Uterus (tissue), 2 donors: ENCODE results near the gene BMP10.

Experiments used
- POLR2A ChIP-seq, 2 donors: fragments of 450-650 bp; IDR thresholded peaks; one replicate each; pipeline ENCODE4 v1.6.1; 2016; ENCODE audit warnings: antibody characterized with exemption in 2 of 2, mild to moderate bottlenecking in 1 of 2, moderate library complexity in 1 of 2
- TF ChIP-seq, protein P1 (sequence below), 4 experiments: fragments of 200-600 bp in 2 of 4; fragments of 450-650 bp in 2 of 4; sonication (generic) in 2 of 4; IDR thresholded peaks; one replicate each; pipeline ENCODE4 v1.5.1; 2016 to 2019; ENCODE audit warnings: antibody characterized with exemption in 4 of 4, mild to moderate bottlenecking in 2 of 4, moderate library complexity in 1 of 4

DNA sequence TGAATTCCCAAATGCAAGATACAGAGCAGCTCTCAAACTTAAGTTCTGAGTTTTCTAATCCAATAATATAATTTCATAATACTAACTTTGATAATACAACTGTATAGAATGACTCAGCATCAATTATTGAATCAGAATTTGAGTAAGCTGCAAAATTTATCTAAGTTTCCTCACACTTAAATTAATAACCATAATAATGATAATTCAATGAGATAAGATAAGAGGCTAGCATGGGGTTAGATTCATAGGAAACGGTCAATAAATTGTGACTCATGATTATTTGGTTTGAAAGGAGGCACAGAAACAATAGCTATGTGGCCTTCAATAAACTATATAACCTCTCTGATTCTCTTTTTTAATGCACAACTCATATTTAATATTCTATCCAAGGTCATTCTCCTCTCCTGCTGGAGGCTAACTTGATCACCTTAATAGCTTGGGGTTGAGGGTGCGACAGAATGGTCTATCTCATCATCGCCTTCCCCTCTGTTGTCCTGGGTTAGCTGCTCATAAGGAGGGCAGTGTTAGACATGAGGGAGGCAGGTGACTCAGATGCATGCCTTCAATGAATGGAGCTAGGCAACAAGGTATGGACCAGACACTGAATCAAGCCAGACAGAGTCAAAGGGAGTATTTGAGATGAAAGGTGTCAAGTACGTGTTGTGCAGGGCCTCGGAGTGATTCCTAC is 36.2 kb upstream of the BMP10 start:
- TF ChIP-seq, protein P1, sequence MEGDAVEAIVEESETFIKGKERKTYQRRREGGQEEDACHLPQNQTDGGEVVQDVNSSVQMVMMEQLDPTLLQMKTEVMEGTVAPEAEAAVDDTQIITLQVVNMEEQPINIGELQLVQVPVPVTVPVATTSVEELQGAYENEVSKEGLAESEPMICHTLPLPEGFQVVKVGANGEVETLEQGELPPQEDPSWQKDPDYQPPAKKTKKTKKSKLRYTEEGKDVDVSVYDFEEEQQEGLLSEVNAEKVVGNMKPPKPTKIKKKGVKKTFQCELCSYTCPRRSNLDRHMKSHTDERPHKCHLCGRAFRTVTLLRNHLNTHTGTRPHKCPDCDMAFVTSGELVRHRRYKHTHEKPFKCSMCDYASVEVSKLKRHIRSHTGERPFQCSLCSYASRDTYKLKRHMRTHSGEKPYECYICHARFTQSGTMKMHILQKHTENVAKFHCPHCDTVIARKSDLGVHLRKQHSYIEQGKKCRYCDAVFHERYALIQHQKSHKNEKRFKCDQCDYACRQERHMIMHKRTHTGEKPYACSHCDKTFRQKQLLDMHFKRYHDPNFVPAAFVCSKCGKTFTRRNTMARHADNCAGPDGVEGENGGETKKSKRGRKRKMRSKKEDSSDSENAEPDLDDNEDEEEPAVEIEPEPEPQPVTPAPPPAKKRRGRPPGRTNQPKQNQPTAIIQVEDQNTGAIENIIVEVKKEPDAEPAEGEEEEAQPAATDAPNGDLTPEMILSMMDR (IDR thresholded peaks at IDR 0.05), result no peak
- TF ChIP-seq POLR2A (IDR thresholded peaks at IDR 0.05), result no peak
